ENCODE results near the gene DUSP16.
"Not testable (repeated sequence)": the region's sequence is repeated elsewhere in the genome, so short reads cannot be mapped to it uniquely, and the experiment has no call there.

Gene DUSP16, protein sequence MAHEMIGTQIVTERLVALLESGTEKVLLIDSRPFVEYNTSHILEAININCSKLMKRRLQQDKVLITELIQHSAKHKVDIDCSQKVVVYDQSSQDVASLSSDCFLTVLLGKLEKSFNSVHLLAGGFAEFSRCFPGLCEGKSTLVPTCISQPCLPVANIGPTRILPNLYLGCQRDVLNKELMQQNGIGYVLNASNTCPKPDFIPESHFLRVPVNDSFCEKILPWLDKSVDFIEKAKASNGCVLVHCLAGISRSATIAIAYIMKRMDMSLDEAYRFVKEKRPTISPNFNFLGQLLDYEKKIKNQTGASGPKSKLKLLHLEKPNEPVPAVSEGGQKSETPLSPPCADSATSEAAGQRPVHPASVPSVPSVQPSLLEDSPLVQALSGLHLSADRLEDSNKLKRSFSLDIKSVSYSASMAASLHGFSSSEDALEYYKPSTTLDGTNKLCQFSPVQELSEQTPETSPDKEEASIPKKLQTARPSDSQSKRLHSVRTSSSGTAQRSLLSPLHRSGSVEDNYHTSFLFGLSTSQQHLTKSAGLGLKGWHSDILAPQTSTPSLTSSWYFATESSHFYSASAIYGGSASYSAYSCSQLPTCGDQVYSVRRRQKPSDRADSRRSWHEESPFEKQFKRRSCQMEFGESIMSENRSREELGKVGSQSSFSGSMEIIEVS

DNA sequence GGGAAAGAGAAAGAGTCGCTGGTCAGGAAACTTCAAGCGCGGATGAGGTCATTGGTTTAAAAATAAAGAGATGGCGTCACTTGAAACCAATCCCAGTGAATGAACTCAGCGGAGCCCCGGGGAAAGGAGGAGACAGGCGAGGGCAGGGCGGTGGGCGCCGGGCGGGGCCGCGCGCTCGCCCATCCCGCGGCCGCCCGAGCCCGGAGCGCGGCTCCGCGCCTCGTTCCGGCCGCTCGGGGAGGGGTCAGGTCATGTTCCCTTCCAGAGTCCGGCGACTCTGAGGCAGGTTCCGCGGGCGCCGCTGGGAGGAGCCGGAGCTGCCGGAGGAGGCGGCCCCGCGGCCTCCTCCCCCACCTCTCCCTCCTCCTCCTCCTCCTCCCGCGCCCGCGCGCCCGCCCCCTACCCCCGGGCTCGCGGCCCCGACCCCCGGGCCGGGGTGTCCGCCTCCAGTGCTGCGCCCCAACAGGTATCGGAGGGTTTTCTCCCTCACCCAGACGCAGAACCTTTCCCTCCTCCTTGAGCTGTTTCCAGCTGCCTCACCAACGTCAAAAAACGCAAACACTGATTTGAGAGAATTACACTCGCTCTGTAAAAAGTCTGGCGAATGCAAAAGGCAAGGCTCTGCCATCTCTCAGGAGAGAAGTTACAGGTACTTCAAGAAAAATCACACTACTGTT, at the start of gene DUSP16:
Gene DUSP16 (minus strand): TSS at position 279 of the 677 bp plus-strand sequence. CDS start 41,765 bp downstream, outside the sequence.
- DNase-seq = peak; percentile 67 to 76

DNA sequence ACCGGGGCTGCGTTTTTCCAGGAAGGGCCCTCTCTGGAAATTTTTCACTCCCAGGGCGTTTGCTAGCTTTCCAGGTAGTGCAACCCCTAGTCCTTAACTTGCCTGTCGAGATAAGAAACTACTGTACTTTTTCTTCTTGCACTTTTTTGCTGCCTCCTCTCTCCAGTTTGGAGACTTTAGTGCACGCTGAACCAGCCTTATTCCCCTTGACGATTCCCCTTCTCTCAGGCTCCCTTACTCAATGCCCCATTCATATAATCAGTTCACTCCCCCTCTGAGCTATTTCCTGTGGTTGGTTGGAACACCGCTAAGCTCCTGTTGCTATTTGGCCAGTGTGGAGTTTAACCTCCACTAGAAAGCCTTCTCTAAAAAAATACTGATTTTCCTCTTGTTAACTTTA, 49.7 kb upstream of the DUSP16 start:
- peak in 1 of 2 donors; percentile 23 for DNase-seq

GRCh38 chr12:12611512-12612306, 49.0 kb upstream of the DUSP16 start, which contains the start of gene CREBL2:
CREBL2 (plus strand) TSS chr12:12611876; CDS start chr12:12612173, 297 bp downstream.
- peak; percentile 84 to 86 for DNase-seq

- no peak for DNase-seq
Observed at GRCh38 chr12:12610711-12611110, 48.0 kb upstream of the DUSP16 start.

- DNase-seq = no peak
Observed at GRCh38 chr12:12609692-12610091, 47.0 kb upstream of the DUSP16 start.

GRCh38 chr12:12608557-12608957, 45.9 kb upstream of the DUSP16 start:
- no peak for DNase-seq

DNA sequence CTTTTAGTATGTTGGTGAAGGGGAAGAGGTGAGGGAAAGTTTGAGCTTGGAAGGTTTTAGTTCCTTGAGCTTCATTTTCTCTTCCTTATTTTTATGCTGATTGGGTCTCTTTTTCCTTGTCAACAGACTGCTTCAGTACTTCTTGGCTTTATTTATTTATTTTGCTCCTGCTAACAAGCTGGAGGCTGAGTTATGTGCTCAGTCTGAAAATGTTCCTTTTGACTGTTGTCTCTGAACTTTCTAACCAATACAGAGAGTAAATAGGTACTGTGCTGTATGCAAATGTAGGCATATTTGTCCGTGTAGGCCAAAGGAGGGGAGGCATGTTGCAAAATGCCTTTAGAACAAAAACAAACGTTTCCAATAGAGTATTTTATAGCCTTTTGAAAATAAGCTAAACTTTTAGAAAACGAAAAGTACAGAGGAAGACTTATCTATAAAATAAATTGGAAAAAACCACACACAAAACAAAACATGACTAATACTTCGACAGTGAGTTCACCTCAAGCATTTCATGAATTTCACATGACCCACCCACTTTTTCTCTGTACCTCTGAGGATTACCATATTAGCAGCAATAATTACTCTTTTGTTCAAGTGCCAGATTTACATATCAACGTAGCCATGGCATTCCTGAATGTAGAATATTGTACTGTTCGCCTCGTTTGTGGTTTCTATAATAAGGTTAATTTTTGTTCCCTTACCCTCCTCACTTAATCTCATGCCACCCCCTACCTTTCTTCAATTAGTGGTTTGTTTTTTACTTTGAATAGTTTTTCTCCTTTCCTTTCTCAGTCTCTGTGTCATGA, 44.3 kb upstream of the DUSP16 start:
- DNase-seq = no peak

DNA sequence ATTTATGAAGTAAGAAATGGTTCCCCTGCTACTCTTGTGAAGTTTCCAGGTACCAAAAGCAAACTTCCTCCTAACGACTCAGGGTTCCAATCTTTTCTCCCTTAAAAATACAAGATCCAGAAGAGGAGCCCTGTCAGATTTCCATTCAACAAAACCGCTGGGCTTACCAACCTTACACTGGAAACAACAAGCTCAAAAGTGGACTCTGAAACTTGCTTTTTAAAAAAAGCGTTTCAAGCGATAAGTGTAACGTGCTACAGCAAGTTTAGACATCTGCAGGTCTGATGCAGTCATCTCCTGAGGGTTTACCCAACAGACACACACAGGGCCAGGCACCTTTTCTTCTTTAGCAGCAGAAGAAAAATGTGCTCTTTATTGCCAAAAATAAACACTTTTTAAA, 42.1 kb upstream of the DUSP16 start:
- no peak for DNase-seq

DNA sequence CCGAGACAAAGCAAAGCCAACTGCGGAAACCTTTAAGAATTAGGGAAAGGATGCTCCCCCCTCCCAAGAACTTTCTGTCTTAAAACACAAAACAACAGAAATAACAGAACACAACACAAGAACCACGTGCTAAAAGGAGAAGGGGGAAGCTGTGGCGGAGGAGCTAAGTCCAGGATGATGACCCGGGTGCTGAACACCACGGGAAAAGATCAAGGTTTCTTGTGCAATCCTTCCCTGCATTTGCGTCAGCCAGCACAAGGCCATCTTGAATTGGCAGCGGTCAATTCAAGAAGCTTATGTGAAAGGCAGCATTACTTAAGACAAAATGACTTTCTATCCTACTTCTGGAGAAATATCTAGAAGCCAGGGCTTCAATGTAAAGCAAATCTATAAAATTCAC, 38.0 kb upstream of the DUSP16 start:
- DNase-seq = no peak

DNA sequence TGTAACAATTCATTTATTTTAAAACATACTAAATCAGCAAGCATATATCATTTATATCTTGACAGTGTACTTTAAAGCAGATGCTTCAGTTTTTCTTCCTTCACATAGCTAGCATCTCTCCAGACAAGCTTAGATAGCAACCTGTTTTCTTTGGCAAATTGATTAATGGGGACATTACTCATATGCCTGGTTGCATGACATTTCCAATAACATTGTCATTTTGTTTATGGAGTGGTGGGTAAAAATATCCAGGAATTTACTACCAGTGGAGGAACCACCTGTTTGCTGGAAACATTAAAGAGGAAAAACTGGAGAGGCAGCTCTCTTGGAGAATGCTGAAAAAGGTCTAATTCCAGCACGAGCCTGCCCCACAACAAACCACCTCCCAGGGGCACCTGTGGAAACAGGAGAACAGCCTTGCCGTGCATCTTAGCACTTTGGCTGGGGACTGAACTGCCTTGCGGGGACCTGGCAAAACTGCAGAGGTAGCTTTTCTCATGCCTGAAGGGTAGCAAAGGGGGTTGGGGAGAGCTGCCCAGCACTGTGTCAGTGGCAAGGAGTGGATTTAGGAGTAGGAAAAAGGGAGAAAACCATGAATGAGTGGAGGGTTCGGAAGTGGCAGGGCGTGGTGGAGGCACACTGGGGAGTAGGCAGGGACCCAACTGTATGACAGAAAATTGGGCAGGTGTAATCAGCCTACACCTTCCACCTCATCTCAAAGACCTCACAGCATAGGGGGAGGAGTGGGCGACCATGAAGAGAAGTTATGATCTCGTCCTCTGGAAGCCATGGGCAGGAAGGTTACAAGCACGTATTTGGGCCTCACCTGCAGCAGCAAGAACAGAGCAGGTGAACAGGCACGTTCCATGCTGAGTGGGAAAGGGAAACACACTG, 37.3 kb upstream of the DUSP16 start:
- DNase-seq = no peak

GRCh38 chr12:12598864-12599263, 36.2 kb upstream of the DUSP16 start:
- DNase-seq = no peak

GRCh38 chr12:12596598-12596997, 33.9 kb upstream of the DUSP16 start:
- DNase-seq = not testable (repeated sequence)

GRCh38 chr12:12595929-12596328, 33.3 kb upstream of the DUSP16 start:
- DNase-seq = not testable (repeated sequence)

DNA sequence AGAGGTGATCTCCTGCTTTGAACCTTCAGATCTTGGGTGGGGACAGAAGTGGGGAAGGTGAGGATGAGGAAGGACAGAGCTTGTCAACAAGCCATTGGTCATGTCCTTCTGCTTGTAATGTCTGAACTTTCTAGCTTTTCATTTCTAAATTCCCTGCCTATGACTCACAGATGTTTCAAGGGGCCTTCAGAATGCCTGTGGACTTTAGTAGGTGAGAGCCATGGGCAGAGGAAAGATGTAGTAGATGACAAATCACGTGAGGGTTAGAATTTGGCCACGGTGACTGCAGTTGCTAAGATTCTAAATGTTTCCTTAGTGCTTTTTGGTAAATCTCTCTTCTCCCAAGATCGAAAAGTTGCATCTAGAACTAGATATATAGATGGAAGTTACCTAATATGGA, 30.3 kb upstream of the DUSP16 start:
- no peak for DNase-seq

- DNase-seq = no peak
Observed at GRCh38 chr12:12590961-12591360, 28.3 kb upstream of the DUSP16 start.

- not testable (repeated sequence) for DNase-seq
Observed at GRCh38 chr12:12588436-12588835, 25.8 kb upstream of the DUSP16 start.

DNA sequence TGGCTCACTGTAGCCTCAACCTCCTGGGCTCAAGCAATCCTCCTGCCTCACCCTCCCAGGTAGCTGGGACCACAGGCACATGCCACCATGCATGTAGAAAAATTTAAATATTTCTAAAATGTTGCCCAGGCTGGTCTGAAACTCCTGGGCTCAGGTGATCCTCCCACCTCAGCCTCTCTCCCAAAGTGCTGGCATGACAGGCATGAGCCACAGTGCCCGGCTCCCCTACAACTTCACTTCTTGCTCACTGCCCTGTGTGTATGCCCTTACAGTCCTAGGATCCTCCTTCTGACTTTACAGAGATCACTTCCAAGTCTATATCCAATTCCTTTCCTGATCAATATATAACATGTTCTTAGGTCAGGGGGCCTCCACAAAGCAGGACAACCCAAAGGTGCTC, 25.2 kb upstream of the DUSP16 start:
- DNase-seq = no peak

GRCh38 chr12:12586879-12587675, 24.4 kb upstream of the DUSP16 start:
- DNase-seq = no peak

DNA sequence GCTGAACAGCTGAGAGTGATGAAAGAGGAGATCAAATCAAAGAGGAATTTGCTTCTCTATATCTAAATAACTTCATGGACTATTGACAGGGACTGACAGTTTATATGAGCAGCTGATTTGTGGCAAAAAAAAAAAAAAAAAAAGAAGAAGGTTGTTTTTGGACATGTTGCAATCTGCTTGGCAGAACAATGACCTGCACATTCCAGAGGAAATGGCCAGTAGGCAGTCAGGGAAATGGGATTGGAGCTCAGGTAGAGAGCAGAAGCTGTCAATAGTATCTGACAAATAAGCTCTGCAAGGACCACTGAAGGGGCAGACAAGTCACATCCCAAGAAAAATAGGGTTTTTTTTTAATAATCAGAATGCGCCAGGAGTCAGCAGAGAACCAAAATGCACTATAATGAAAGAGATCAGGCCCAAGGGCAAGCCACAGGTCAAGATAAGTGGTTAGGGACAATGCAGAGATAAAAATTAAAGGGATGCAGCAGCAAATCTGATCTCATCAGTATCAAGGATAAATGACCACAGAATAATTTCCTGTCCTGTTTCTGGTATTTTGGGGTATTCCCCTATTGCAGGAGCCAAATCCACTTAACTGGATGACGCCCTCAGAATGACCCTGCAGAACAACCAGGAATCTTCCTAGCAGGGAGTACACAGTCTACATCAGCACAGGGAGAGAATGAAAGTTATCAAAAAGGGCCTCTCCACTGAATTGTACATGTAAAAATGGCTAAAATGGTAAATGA, 22.6 kb upstream of the DUSP16 start:
- DNase-seq = no peak

All from stimulated activated CD4-positive, alpha-beta T cell treated with anti-CD3 and anti-CD28 coated beads, Interleukin-2, amount 100 ng/mL, for 24 hours (primary cell).